Neural progenitor cell (in vitro differentiated cells): ENCODE measurements around the gene KIDINS220. TPM values are rescaled to one million over a fixed set of nuclear protein-coding genes. Genes with fewer than 3 reads are reported as not detected.

Experiments used
- DNase-seq: peaks from one replicate; pipeline ENCODE4 v3.0.0-alpha.2; 2016; ENCODE audit warnings: low spot score
- H2AFZ ChIP-seq: fragments of 200-600 bp; sonication (generic); replicated peaks from 2 replicates; pipeline ENCODE4 v1.6.1; 2016; ENCODE audit warnings: antibody characterized with exemption
- H3F3A ChIP-seq: fragments of 200-600 bp; sonication (generic); 2 replicates; pipeline ENCODE4 v1.6.1; 2016; ENCODE audit warnings: antibody characterized with exemption, low read depth
- H3K27ac ChIP-seq: fragments of 200-600 bp; sonication (generic); 2 replicates; pipeline ENCODE4 v1.5.1; 2016; ENCODE audit warnings: mild to moderate bottlenecking
- H3K27me3 ChIP-seq: fragments of 200-600 bp; sonication (generic); 2 replicates; pipeline ENCODE4 v1.6.1; 2016; ENCODE audit warnings: mild to moderate bottlenecking, moderate library complexity
- H3K36me3 ChIP-seq: fragments of 200-600 bp; sonication (generic); 2 replicates; pipeline ENCODE4 v1.5.1; 2016
- H3K4me1 ChIP-seq: fragments of 200-600 bp; sonication (generic); 2 replicates; pipeline ENCODE4 v1.6.1; 2016; ENCODE audit warnings: mixed run types
- H3K4me2 ChIP-seq: fragments of 200-600 bp; sonication (generic); 2 replicates; pipeline ENCODE4 v1.6.1; 2016
- H3K4me3 ChIP-seq: fragments of 200-600 bp; sonication (generic); 2 replicates; pipeline ENCODE4 v1.5.1; 2016
- H3K79me2 ChIP-seq: fragments of 200-600 bp; sonication (generic); 2 replicates; pipeline ENCODE4 v1.6.1; 2016; ENCODE audit warnings: low read depth
- H3K9ac ChIP-seq: fragments of 200-600 bp; sonication (generic); 2 replicates; pipeline ENCODE4 v1.6.1; 2016
- H3K9me3 ChIP-seq: fragments of 200-600 bp; sonication (generic); 2 replicates; pipeline ENCODE4 v1.5.1; 2016; ENCODE audit warnings: low read depth
- H4K20me1 ChIP-seq: fragments of 200-600 bp; sonication (generic); 2 replicates; pipeline ENCODE4 v1.6.1; 2016; ENCODE audit warnings: low read depth
- H3K27ac Mint-ChIP-seq: 3 replicates; pipeline ENCODE4 v1.8.0; 2021; ENCODE audit warnings: mixed read lengths
- H3K27me3 Mint-ChIP-seq: 2 replicates; pipeline ENCODE4 v1.8.0; 2022; ENCODE audit warnings: low read depth, mild to moderate bottlenecking, inconsistent platforms, moderate library complexity, mixed read lengths; ENCODE audit not compliant: insufficient read depth
- H3K36me3 Mint-ChIP-seq: 3 replicates; pipeline ENCODE4 v1.8.0; 2021; ENCODE audit warnings: mixed read lengths
- H3K4me1 Mint-ChIP-seq: 3 replicates; pipeline ENCODE4 v1.8.0; 2021; ENCODE audit warnings: mixed read lengths
- H3K4me3 Mint-ChIP-seq: 3 replicates; pipeline ENCODE4 v1.8.0; 2021; ENCODE audit warnings: mild to moderate bottlenecking, moderate library complexity, mixed read lengths
- H3K9me3 Mint-ChIP-seq: 3 replicates; pipeline ENCODE4 v1.8.0; 2020; ENCODE audit warnings: mixed read lengths
- CTCF ChIP-seq: fragments of 200-600 bp; sonication (generic); IDR thresholded peaks from 2 replicates; pipeline ENCODE4 v1.5.1; 2017; ENCODE audit warnings: antibody characterized with exemption, mild to moderate bottlenecking
- EZH2 ChIP-seq: fragments of 200-600 bp; sonication (generic); IDR thresholded peaks from 2 replicates; pipeline ENCODE4 v1.6.1; 2017; ENCODE audit warnings: antibody characterized with exemption, mild to moderate bottlenecking, moderate library complexity
- EZH2phosphoT487 ChIP-seq: fragments of 200-600 bp; sonication (generic); IDR thresholded peaks from 2 replicates; pipeline ENCODE4 v1.6.1; 2017; ENCODE audit warnings: antibody characterized with exemption
- total RNA-seq: library from RNA; depleted of rRNA; stranded (reverse); fragments of >200 nt; gene quantifications from 2 replicates; pipeline ENCODE4 v1.2.3, GENCODE V29; 2015; ENCODE audit warnings: low replicate concordance

KIDINS220 gene
- total RNA-seq, 1 donor from 2014 or later = 56.1 TPM

GRCh38 chr2:8752385-8752784 lies 85.0 kb downstream of the KIDINS220 start:
- Mint-ChIP-seq H3K36me3 (peaks cover 26% of the 10 kb centered on the region), H3K4me1 (peaks cover 11% of the 10 kb centered on the region), H3K9me3 (peaks cover 9% of the 10 kb centered on the region), H3K4me3 (no peak overlapping the region), H3K27ac (no peak overlapping the region), H3K27me3 (no peaks in the 10 kb centered on the region)
- Histone ChIP-seq H3K27me3 (no peaks in the 10 kb centered on the region), H3K27ac (no peak overlapping the region), H2AFZ (no peak overlapping the region), H3K4me1 (peaks cover 7% of the 10 kb centered on the region), H3F3A (no peaks in the 10 kb centered on the region), H3K36me3 (peaks cover 9% of the 10 kb centered on the region), H3K9me3 (peaks cover 6% of the 10 kb centered on the region), H4K20me1 (no peaks in the 10 kb centered on the region), H3K9ac (no peak overlapping the region), H3K4me2 (no peak overlapping the region), H3K79me2 (no peaks in the 10 kb centered on the region), H3K4me3 (no peak overlapping the region)
- no peak for DNase-seq
- TF ChIP-seq EZH2phosphoT487 (no peak), CTCF (no peak), EZH2 (no peak)

GRCh38 chr2:8750221-8750620 lies 87.2 kb downstream of the KIDINS220 start:
- H3K4me1 ChIP-seq = peaks cover 7% of the 10 kb centered on the region
- H3K4me3 ChIP-seq = no peak overlapping the region
- no peak overlapping the region for H3K4me2 ChIP-seq
- no peak for DNase-seq
- TF ChIP-seq EZH2phosphoT487 (no peak), EZH2 (no peak)
- Mint-ChIP-seq H3K4me1 (peaks cover 11% of the 10 kb centered on the region), H3K4me3 (no peak overlapping the region), H3K36me3 (peaks cover 8% of the 10 kb centered on the region), H3K27ac (no peak overlapping the region), H3K27me3 (no peaks in the 10 kb centered on the region), H3K9me3 (no peaks in the 10 kb centered on the region)
- H3K79me2 ChIP-seq = no peaks in the 10 kb centered on the region
- H3K9me3 ChIP-seq = no peaks in the 10 kb centered on the region
- no peak overlapping the region for H2AFZ ChIP-seq
- H3K36me3 ChIP-seq = peaks cover 3% of the 10 kb centered on the region
- H3K27ac ChIP-seq = no peak overlapping the region
- H3K9ac ChIP-seq = no peak overlapping the region
- H4K20me1 ChIP-seq = no peaks in the 10 kb centered on the region
- no peaks in the 10 kb centered on the region for H3K27me3 ChIP-seq
- no peaks in the 10 kb centered on the region for H3F3A ChIP-seq

GRCh38 chr2:8743261-8743660 lies 94.2 kb downstream of the KIDINS220 start:
- no peak overlapping the region for H3K27ac ChIP-seq
- no peaks in the 10 kb centered on the region for H3K4me1 Mint-ChIP-seq
- no peak for DNase-seq
- no peak overlapping the region for H3K27ac Mint-ChIP-seq
- peaks cover 4% of the 10 kb centered on the region for H3K36me3 Mint-ChIP-seq
- no peak overlapping the region for H2AFZ ChIP-seq
- TF ChIP-seq EZH2phosphoT487 = no peak
- no peak for TF ChIP-seq EZH2
- no peak for TF ChIP-seq CTCF
- H3K4me3 Mint-ChIP-seq = no peak overlapping the region
- no peak overlapping the region for H3K9ac ChIP-seq
- H3K79me2 ChIP-seq = no peaks in the 10 kb centered on the region
- H3K27me3 Mint-ChIP-seq = no peaks in the 10 kb centered on the region
- no peak overlapping the region for H3K4me3 ChIP-seq
- no peaks in the 10 kb centered on the region for H3K4me1 ChIP-seq
- no peaks in the 10 kb centered on the region for H3F3A ChIP-seq
- peaks cover 3% of the 10 kb centered on the region for H3K36me3 ChIP-seq
- no peaks in the 10 kb centered on the region for H3K27me3 ChIP-seq
- H3K4me2 ChIP-seq = no peak overlapping the region
- H3K9me3 ChIP-seq = no peaks in the 10 kb centered on the region
- H4K20me1 ChIP-seq = no peaks in the 10 kb centered on the region
- H3K9me3 Mint-ChIP-seq = no peaks in the 10 kb centered on the region

GRCh38 chr2:8740136-8740535 lies 97.3 kb downstream of the KIDINS220 start:
- Mint-ChIP-seq H3K27me3 (no peaks in the 10 kb centered on the region), H3K9me3 (no peaks in the 10 kb centered on the region), H3K4me1 (no peaks in the 10 kb centered on the region), H3K36me3 (peaks cover 4% of the 10 kb centered on the region), H3K4me3 (no peak overlapping the region), H3K27ac (no peak overlapping the region)
- TF ChIP-seq EZH2phosphoT487 (no peak), CTCF (no peak), EZH2 (no peak)
- H3K4me3 ChIP-seq = no peak overlapping the region
- no peaks in the 10 kb centered on the region for H3F3A ChIP-seq
- H3K9me3 ChIP-seq = no peaks in the 10 kb centered on the region
- no peaks in the 10 kb centered on the region for H4K20me1 ChIP-seq
- H3K27ac ChIP-seq = no peak overlapping the region
- no peak overlapping the region for H3K4me2 ChIP-seq
- no peaks in the 10 kb centered on the region for H3K36me3 ChIP-seq
- H3K9ac ChIP-seq = no peak overlapping the region
- H3K27me3 ChIP-seq = no peaks in the 10 kb centered on the region
- H3K4me1 ChIP-seq = no peaks in the 10 kb centered on the region
- no peaks in the 10 kb centered on the region for H3K79me2 ChIP-seq
- no peak overlapping the region for H2AFZ ChIP-seq
- no peak for DNase-seq
